ENCODE data around the gene MTMR10.

Gene MTMR10

GRCh38 chr15:30954674-30955073 is 36.8 kb downstream of the MTMR10 start:
- peak; percentile 12 for DNase-seq

GRCh38 chr15:30953731-30954378 is 37.6 kb downstream of the MTMR10 start:
- DNase-seq, result peak; percentile 88

- no peak for DNase-seq
Measured at GRCh38 chr15:30953183-30953582, 38.2 kb downstream of the MTMR10 start.

- DNase-seq, result no peak
Measured at GRCh38 chr15:30943654-30944335, 47.6 kb downstream of the MTMR10 start.

GRCh38 chr15:30941520-30941919 is 49.9 kb downstream of the MTMR10 start:
- DNase-seq, result no peak

DNA sequence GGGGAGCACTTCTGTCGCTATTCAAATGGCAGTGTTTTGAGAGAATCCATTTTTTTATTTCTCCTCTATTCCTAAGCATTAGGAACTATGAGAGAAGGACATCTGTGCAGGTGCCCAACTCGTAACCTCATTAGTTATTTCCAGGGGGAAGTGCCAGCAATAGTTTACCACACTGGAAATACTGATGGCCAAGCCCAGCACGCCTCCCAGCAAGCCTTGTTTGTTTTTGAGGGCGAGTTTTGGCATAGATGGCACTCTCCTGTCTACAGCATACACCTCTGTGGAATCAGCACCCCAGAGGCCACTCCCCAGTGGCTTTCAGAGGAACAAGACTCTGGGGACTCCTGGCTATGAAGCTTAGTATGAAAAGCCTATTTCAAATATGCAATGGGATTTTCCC is 51.1 kb downstream of the MTMR10 start:
- no peak for DNase-seq

DNA sequence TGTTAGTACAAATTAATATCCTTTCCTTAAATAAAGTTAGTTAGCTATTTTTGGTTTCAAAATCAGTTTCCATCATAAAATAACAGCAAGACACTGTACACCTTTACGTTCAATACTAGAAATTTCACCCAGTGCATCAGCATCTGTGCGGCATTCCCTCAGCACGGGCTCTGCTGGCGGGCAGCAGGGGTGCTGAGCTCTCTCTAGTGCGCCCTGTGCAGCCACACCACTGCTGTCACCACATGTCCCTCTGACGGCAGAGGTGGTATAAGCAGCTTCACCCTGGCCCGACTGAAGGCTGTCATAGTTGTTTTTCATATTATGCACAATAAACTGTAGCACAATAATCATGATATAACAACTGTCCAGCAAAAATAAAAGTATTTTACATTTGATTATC is 52.3 kb downstream of the MTMR10 start:
- no peak for DNase-seq

GRCh38 chr15:30933293-30933692 is 58.1 kb downstream of the MTMR10 start:
- DNase-seq, result no peak

DNA sequence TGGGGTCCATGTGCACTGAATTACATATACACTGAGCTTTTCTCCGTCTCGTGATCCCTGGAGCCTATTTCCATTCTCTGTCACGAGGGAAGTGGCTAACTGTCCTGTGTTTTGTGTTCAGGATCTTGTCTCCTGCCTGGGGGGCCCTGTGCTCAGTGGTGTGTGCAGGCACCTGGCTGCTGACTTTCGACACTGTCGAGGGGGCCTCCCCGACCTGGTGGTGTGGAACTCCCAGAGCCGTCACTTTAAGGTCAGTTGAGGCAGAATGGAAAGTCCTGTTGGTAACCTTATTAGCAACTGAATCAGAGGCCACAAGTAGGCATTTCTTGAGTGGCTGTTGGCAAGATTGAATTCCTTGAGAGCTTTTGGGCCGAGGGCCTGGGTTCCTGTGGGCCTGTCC is 61.0 kb downstream of the MTMR10 start:
- DNase-seq, result no peak

- no peak for DNase-seq
Measured at GRCh38 chr15:30929982-30930381, 61.4 kb downstream of the MTMR10 start.

- no peak for DNase-seq
Measured at GRCh38 chr15:30929064-30929669, 62.3 kb downstream of the MTMR10 start.

DNA sequence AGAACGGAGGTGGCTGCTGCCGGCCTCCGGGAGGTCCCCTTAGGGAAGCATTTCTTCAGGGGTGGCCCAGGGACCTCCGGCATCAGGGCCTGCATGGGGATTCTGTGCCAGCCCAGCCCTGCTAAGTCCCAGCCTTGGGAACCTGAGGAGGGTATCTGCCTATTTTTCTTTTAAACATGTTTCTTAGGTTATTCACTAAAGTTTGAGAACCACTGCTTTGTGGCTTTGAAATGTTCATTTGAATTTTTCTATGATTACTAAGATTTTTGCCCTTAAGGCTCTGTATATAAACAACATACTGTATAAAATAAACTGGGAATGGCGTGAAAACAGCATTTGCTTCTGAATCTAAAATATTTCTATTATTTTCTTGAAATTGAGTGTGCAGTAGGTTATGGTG is 63.4 kb downstream of the MTMR10 start:
- DNase-seq, result no peak

GRCh38 chr15:30927148-30927761 is 64.2 kb downstream of the MTMR10 start:
- no peak for DNase-seq

DNA sequence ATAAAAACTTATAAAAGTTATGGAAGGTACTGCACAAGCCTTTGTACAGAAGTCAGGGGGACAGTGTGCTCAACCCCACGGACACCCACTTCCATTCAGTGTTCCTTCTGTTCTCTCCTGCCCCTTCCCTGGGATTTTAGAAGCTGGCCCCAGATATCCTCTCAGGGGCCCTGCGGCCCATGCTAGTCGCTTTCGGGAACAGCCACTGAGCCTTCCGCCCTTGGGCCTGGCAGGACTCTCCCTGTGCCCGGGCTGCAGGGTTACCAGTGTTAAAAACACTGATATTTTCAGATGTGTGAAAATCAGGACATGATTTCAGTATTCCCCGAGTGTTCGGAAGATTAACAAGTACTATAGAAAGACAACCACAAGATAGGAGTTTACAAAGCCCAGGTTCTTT is 65.3 kb downstream of the MTMR10 start:
- DNase-seq, result no peak

GRCh38 chr15:30925686-30926085 is 65.7 kb downstream of the MTMR10 start:
- no peak for DNase-seq

- peak; percentile 73 for DNase-seq
Measured at GRCh38 chr15:30924353-30924752, 67.1 kb downstream of the MTMR10 start.

DNA sequence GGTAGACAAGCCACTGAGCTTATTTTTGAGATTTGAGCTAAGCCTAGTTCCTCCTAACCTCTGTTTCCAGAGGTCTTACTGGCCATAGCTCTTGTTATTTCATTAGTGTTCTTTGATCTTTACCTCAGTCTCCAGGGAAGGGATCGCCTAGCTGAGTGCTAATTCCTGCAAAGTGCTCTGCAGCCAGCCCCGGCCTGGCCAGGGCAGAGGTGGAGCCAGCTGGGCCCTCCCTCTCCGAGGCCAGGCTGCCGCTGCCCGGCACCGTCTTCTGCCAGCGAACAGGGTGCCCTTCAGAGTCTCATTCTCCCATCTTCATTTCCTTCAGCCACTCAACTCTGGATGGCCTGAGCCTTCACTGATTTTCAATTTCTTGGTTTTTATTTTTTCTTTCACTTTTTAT is 68.0 kb downstream of the MTMR10 start:
- DNase-seq, result no peak

GRCh38 chr15:30922480-30923311 is 68.7 kb downstream of the MTMR10 start:
- peak; percentile 94 for DNase-seq

DNA sequence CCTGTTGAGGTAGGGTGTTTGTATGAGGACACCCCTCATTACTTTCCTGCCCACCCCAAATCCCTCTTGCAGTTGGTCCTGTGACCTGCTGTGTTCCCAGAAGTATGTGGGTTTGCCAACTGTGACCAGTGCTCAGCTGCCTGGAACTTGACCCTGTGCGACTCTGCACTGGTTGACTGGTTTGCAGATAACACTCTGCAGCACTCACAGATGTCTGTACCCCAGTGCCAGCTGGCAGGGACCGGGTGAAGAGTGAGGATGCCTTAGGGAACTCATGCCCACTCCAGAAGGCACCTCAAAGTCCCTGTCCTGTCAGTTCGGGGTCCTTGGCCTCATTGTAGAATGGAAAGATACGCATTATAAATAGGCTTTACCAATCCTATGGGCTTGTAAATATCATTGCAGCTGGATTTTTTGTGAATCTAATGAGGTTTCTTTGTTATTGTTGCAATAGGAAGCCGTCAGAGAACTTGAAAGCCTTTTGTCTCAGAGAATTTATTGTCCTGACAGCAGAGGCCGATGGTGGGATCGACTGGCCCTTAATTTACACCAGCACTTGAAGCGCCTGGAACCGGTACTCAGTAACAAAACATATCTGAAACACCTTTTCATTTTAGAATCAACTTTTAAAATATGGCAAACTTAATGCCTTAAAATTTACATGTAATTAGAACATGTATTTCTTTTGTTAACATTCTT is 69.5 kb downstream of the MTMR10 start:
- DNase-seq, result no peak

DNA sequence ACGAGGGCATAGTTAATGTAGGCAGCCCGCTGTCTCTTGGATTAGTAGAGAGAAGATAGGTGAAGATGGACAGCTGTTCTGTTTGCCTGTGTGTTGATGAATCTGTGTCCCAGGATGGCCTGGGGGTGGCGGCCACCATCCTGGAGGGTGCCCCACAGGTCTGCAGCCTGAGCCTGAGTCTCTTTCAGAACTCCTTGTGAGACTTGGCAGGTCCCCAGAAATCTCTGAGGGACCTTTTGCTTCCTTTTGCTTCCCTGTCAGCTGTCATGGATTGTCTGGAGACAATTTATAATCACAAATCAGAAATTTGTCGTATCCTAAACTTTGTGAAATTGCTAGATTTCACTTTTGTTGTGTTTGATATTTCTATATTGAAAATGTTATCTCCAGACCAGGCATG is 70.3 kb downstream of the MTMR10 start:
- DNase-seq, result no peak

DNA sequence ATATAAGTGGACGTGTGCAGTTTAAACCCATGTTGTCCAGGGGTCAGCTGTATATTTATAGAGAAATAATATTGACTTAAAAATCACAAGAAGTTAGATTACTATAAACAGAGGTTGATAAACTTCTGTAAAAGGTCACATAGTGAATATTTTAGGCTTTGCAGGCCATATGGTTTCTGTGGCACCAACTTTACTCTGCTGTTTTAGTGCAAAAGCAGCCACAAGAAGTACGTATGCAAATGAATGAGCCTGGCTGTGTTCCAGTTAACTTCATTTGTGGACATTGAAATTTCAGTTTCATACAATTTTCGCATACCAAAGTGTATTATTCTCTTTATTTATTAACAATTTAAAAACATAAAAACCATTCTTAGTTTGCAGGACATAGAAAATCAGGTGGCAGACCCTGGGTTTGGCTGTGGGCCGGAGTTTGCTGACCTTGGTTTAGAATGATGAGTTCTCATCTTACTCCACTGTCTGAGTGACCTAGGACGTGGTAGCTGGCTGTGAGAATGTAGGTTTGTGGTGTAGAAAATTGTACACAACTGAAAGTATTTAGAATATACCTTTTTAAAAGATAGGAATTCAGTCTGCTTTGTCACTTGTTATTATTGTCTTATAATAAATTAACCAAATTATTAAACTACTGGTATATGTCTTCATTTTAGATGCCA is 71.4 kb downstream of the MTMR10 start:
- DNase-seq, result no peak

DNA sequence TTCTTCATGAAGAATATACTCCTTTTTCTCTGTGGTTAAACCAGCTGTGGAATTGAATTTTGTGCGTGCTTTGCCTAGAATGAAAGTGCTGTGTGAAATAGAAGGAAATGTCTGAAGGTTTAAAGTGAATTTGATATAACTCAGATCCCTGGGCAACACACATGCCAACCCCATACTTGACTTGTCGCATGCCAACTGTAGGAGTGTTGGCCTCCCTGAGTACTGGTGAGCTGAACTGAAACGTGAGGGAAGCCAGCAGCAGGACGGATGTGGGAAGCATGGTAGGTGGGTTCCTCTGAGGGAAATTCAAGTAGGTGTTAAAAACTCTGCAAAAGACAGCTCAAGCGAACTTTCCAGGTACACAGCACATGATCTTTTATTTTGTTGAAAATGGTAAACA is 73.1 kb downstream of the MTMR10 start:
- no peak for DNase-seq
